GM21576 (cell line): Measurements from ENCODE around the gene GADD45GIP1.

Experiments
- ATAC-seq: cut with Tn5 transposase; IDR thresholded peaks from one replicate; pipeline ENCODE4 v1.9.1; 2021; ENCODE audit warnings: mild to moderate bottlenecking, moderate library complexity; ENCODE audit not compliant: unreplicated experiment

GADD45GIP1 gene

DNA sequence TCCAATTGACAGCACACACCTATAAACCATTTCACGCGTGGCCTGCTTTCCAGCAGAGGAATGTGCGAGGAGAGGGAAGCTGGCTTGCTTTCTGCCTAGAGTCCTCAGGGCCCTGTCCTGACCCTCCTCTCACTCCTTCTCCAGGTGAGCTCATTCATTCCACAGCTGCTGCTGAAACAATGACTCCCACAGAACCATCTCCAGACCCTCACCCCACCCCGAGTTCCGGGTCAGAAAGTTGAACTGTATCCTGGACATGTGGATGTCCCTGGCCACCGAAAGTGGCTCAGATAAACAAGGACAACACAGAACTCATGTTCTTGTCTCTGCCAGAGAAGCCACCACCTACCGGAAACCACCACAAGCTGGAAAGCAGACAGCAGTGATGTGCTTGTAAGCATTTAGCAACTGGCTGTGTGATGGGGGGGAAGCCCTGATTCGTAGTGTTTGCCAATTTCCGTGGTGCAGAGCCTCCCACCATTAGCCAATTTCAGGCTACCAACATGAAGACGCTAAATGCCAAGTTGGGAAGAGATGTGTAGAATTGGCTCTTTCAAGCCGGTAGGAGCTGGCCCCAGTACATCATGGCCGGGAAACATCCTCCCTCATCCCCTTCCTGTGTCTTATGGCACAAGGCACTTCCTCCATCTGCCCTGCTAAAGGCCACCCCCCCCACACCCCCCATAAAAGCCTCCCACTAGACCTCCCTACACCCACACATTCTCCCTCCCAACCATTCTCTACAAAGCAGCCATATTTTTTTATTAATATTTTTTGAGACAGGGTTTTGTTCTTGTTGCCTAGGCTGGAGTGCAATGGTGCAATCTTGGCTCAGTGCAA lies 43.0 kb downstream of the GADD45GIP1 start:
- no peak for ATAC-seq

DNA sequence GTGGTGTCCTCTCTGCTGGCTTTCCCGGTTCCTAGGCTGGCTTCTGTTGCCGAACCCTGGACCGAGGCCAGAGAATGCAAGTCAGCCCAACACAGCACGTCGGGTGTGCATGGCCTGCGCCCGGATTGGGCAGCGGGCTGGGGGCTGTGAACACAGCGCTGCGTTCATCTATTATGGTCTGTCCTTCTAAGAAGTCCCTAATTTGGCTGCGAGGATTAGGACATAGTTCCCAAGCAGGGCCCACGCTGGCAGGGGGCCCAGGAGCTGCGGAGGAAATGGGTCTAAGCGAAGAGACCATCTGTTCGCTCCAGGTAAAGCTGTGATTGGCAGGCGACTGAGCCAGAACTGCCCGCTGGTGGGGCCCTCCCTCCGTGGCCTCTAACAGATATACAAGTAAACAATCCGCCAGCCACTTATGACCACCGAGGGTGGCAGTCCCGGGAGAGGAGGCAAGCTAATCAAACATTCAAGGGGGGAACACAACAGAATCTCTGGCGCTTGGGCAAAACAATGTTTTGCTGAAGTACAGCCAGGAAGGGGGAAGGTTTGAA lies 43.9 kb downstream of the GADD45GIP1 start:
- no peak for ATAC-seq

DNA sequence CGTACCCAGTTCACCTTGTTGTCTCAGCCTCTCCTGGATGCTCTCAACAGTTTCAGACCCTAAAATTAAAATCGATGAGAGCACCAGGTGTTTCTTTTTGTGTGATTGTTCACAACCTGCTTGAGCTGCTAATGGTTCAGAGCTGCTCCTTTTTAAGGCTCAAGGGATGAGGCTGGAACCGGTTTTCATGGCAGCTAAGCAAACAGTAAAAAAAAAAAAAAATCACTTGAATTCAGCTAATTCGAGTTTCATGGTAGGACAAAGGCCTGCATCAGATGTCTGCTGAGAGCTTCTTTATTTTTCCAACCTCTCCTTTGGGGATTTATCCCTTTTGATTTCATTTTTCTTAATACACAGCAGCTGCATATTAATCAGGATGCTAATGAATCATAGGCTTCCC lies 44.5 kb downstream of the GADD45GIP1 start:
- no peak for ATAC-seq

DNA sequence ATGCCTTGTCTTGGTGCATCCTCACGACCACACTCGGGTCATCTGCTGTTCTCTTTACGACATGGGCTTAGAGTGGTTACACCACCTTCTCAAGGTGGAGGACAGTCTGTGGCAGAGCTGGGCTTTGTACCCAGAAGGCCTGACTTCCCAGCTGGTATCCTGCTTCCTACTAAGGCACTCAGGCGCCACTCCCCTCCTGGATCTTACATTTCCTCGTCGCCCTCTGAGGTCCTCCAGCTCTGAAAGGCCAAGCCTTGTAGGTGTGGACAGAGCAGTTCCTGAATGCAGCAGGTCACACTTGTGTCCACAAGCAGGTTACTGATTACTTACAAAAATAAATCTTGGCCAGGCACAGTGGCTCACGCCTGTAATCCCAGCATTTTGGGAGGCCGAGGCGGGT lies 49.9 kb downstream of the GADD45GIP1 start:
- ATAC-seq, result no peak
